OCI-LY7 (cell line): ENCODE data around the gene MYOZ1.
"Not testable (repeated sequence)": the region's sequence is repeated elsewhere in the genome, so short reads cannot be mapped to it uniquely, and the experiment has no call there.

Source experiments
- EZH2phosphoT487 ChIP-seq: fragments of 200-600 bp; sonication (generic); IDR thresholded peaks from 2 replicates; pipeline ENCODE4 v1.6.1; 2018; ENCODE audit warnings: low read depth, borderline replicate concordance, mild to moderate bottlenecking, mixed run types, antibody characterized with exemption, low read length, moderate library complexity, mixed read lengths
- TF ChIP-seq, protein P1 (sequence below): fragments of 200-600 bp; sonication (generic); conservative IDR thresholded peaks from 2 replicates; pipeline ENCODE4 v1.5.1; 2014; ENCODE audit warnings: mild to moderate bottlenecking, antibody characterized with exemption, low read length, moderate library complexity, mixed read lengths

GRCh38 chr10:73664156-73665040 lies 23.1 kb upstream of the MYOZ1 start:
- TF ChIP-seq, protein P1, sequence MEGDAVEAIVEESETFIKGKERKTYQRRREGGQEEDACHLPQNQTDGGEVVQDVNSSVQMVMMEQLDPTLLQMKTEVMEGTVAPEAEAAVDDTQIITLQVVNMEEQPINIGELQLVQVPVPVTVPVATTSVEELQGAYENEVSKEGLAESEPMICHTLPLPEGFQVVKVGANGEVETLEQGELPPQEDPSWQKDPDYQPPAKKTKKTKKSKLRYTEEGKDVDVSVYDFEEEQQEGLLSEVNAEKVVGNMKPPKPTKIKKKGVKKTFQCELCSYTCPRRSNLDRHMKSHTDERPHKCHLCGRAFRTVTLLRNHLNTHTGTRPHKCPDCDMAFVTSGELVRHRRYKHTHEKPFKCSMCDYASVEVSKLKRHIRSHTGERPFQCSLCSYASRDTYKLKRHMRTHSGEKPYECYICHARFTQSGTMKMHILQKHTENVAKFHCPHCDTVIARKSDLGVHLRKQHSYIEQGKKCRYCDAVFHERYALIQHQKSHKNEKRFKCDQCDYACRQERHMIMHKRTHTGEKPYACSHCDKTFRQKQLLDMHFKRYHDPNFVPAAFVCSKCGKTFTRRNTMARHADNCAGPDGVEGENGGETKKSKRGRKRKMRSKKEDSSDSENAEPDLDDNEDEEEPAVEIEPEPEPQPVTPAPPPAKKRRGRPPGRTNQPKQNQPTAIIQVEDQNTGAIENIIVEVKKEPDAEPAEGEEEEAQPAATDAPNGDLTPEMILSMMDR: not testable (repeated sequence)
- not testable (repeated sequence) for TF ChIP-seq EZH2phosphoT487
